ENCODE measurements around the gene HNF4A. TPM values are rescaled to one million over a fixed set of nuclear protein-coding genes. Genes with fewer than 3 reads are reported as not detected.

HNF4A gene
- total and polyA plus RNA-seq, 7 donors, result 0.03 to 0.13 (median 0.03) TPM; not detected in 4

- DNase-seq (no peak), ATAC-seq (no peak)
- Histone ChIP-seq H3K27ac (no peak overlapping the region), H3K36me3 (ENCODE audit: insufficient read depth in 1 of 2, low read depth in 1 of 2) (no peaks in the 10 kb centered on the region), H3K4me1 (no peaks in the 10 kb centered on the region), H3K27me3 (ENCODE audit: insufficient read depth in 3 of 3, low read length in 2 of 3) (peaks cover 0 to 21% (median 1%) of the 10 kb centered on the region in 3 donors), H3K4me3 (no peak overlapping the region), H3K9me3 (no peaks in the 10 kb centered on the region)
- intact Hi-C loops (cut with DNase I), result no loop called here
- 77 to 93% (median 92%) methylated on average over 4 of the region's 4 CpGs for WGBS, 3 donors
- TF ChIP-seq, protein P1, sequence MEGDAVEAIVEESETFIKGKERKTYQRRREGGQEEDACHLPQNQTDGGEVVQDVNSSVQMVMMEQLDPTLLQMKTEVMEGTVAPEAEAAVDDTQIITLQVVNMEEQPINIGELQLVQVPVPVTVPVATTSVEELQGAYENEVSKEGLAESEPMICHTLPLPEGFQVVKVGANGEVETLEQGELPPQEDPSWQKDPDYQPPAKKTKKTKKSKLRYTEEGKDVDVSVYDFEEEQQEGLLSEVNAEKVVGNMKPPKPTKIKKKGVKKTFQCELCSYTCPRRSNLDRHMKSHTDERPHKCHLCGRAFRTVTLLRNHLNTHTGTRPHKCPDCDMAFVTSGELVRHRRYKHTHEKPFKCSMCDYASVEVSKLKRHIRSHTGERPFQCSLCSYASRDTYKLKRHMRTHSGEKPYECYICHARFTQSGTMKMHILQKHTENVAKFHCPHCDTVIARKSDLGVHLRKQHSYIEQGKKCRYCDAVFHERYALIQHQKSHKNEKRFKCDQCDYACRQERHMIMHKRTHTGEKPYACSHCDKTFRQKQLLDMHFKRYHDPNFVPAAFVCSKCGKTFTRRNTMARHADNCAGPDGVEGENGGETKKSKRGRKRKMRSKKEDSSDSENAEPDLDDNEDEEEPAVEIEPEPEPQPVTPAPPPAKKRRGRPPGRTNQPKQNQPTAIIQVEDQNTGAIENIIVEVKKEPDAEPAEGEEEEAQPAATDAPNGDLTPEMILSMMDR (IDR thresholded peaks at IDR 0.05), result no peak
Measured at GRCh38 chr20:44328428-44328827, 27.1 kb upstream of the HNF4A start.

- H3K27ac ChIP-seq, result no peak overlapping the region
- ATAC-seq (no peak), DNase-seq (no peak)
- TF ChIP-seq, protein P1 (IDR thresholded peaks at IDR 0.05), result no peak
- no peaks in the 10 kb centered on the region for H3K4me1 ChIP-seq
- no peak overlapping the region for H3K4me3 ChIP-seq
- H3K36me3 ChIP-seq (ENCODE audit: insufficient read depth in 1 of 2, low read depth in 1 of 2), result no peaks in the 10 kb centered on the region
- intact Hi-C loops (cut with DNase I), result no loop called here
- H3K9me3 ChIP-seq, result no peaks in the 10 kb centered on the region
- 79 to 86% (median 82%) methylated on average over 2 of the region's 2 CpGs for WGBS, 3 donors
- H3K27me3 ChIP-seq (ENCODE audit: insufficient read depth in 3 of 3, low read length in 2 of 3), result peaks cover 0 to 26% (median 4%) of the 10 kb centered on the region in 3 donors
Measured at GRCh38 chr20:44331201-44331600, 24.3 kb upstream of the HNF4A start.

DNA sequence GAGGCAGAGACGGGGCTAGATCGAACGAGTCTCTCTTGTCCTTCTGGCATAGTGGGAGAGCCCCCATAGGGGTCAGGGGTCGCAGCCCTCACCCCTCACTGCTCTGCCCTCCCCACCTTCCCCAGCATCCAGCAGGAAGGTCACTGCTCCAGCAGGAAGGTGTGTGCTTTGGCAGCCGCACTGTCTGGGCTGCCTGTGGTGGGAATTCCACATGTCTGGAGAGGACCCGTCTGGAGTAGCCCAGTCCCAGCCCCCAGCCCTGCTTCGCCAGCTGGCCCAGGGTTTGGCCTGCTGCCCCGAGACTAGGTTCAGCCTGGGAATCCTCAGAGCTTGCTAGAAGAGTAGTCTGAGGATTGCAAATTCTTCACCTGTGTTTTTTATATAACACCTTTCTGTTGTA lies 21.2 kb upstream of the HNF4A start:
- intact Hi-C loops (cut with DNase I), result no loop called here
- Histone ChIP-seq H3K4me1 (no peaks in the 10 kb centered on the region), H3K4me3 (no peak overlapping the region), H3K27ac (no peak overlapping the region), H3K9me3 (no peaks in the 10 kb centered on the region), H3K36me3 (ENCODE audit: insufficient read depth in 1 of 2, low read depth in 1 of 2) (no peaks in the 10 kb centered on the region), H3K27me3 (ENCODE audit: insufficient read depth in 3 of 3, low read length in 2 of 3) (peaks cover 0 to 18% (median 8%) of the 10 kb centered on the region in 3 donors)
- ATAC-seq (no peak), DNase-seq (no peak)
- 31 to 33% (median 32%) methylated on average over 8 of the region's 8 CpGs for WGBS, 3 donors
- TF ChIP-seq, protein P1 (IDR thresholded peaks at IDR 0.05), result no peak

- Histone ChIP-seq H3K27me3 (ENCODE audit: insufficient read depth in 3 of 3, low read length in 2 of 3) (peaks cover 0 to 18% (median 8%) of the 10 kb centered on the region in 3 donors), H3K36me3 (ENCODE audit: insufficient read depth in 1 of 2, low read depth in 1 of 2) (no peaks in the 10 kb centered on the region), H3K9me3 (no peaks in the 10 kb centered on the region), H3K4me3 (no peak overlapping the region), H3K4me1 (no peaks in the 10 kb centered on the region), H3K27ac (no peak overlapping the region)
- 73 to 88% (median 80%) methylated on average over 4 of the region's 4 CpGs for WGBS, 3 donors
- DNase-seq (no peak), ATAC-seq (no peak)
- intact Hi-C loops (cut with DNase I), result no loop called here
- TF ChIP-seq, protein P1 (IDR thresholded peaks at IDR 0.05), result no peak
Measured at GRCh38 chr20:44334709-44335108, 20.8 kb upstream of the HNF4A start.

DNA sequence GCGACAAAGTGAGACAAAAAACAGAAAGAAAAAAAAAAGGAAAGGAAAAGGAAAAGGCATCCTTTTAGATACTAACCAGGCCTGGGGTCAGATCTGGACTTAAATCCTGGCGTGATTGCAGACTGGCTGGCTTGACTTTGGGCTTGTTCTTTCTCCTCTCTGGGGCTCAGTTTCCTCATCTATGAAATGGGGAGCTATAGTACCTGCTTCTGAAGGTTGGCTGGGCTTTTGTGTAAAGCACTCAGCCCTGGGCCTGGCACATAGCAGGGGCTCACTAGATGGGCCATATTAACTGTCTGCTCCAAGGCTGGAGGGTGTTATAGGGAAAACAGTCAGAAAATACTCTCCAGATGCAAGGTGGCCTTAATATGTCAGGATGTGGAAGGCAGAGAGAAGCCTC lies 19.8 kb upstream of the HNF4A start:
- H3K4me1 ChIP-seq, result no peaks in the 10 kb centered on the region
- peaks cover 0 to 18% (median 8%) of the 10 kb centered on the region in 3 donors for H3K27me3 ChIP-seq (ENCODE audit: insufficient read depth in 3 of 3, low read length in 2 of 3)
- no peak overlapping the region for H3K4me3 ChIP-seq
- no peak for DNase-seq
- no peak overlapping the region for H3K27ac ChIP-seq
- intact Hi-C loops (cut with DNase I), result no loop called here
- WGBS, 3 donors, result 80 to 87% (median 84%) methylated on average over 2 of the region's 2 CpGs
- no peaks in the 10 kb centered on the region for H3K36me3 ChIP-seq (ENCODE audit: insufficient read depth in 1 of 2, low read depth in 1 of 2)
- H3K9me3 ChIP-seq, result no peaks in the 10 kb centered on the region
- ATAC-seq, result no peak
- TF ChIP-seq, protein P1 (IDR thresholded peaks at IDR 0.05), result no peak

Measured in psoas muscle (tissue), 8 donors.